ENCODE data around the gene SCNN1A. TPM values are rescaled to one million over a fixed set of nuclear protein-coding genes. Genes with fewer than 3 reads are reported as not detected.

Gene SCNN1A
- total RNA-seq, 2 donors from 2014 or later = 1.1 to 2.8 TPM

DNA sequence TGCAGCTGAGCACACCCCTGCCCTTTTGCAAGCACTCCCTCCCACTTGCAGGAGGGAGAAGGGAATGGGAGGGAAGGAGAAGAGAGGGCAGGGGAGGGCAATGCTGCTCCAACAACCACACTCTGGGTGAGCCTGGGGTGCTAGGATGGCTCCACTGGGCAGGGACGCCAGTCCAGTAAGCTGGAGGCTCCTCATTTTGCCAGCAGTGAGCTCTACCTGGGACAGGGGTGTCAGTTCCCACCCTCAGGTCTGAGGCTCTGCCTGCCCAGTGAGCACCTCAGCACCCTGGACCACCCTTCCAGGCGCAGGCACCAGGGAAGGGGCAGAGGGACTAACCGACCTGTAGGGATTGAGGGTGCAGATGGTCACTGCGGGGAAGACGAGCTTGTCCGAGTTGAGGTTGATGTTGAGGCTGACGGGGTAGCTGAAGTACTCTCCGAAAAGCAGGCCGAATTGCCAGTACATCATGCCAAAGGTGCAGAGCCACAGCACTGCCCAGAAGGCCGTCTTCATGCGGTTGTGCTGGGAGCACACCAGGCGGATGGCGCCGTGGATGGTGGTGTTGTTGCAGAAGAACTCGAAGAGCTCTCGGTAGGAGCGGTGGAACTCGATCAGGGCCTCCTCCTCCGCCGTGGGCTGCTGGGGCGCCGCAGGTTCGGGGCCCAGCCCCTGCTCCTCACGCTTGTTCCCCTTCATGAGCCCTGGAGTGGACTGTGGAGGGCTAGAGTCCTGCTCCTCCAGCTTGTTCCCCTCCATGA, 1.2 kb downstream of the SCNN1A start:
- peak overlapping the region in 1 of 2 donors; percentile 13 for H3K27ac Mint-ChIP-seq
- ATAC-seq (no peak), DNase-seq (ENCODE audit: low spot score in 2 of 2) (no peak)
- H3K9me3 Mint-ChIP-seq = no peaks in the 10 kb centered on the region
- H3K36me3 Mint-ChIP-seq = no peaks in the 10 kb centered on the region

DNA sequence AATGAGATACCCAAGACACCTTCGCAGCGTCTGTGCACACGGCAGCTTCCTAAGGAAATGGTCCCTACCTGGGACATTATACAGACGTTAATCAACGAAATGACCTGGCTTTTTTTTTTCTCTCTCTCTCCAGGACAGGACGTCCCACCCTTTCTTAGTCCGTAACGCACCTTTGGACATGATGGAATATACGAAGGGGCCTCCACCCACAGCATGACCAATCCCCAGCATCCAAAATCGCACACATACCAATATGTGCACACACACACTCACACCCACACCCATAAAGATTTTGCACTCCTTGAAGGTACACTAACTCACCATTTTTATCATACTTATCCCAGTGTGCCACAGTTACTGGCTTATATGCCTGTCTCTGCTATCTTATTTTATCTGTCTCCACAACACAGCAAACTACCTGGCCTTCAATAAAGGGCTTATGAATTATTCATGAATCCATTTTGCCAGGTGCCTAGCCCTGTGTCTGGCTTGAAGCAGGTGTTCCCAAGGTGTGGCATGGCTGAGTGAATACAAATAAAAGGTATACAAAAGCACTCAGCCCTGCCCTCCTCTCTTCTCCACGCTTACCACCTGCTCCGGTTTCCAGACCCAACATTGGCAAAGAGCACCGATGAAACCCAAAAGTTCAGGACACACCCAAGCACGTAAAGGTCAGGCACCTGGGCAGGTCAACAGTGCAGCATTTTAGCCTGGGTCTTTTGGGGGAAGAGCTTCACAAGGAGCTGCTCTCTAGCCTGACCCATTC, 2.2 kb downstream of the SCNN1A start:
- no peaks in the 10 kb centered on the region for H3K36me3 Mint-ChIP-seq
- no peaks in the 10 kb centered on the region for H3K9me3 Mint-ChIP-seq
- H3K27ac Mint-ChIP-seq = peak overlapping the region; percentile 77 to 94
- DNase-seq (ENCODE audit: low spot score in 2 of 2) (no peak), ATAC-seq (no peak)

DNA sequence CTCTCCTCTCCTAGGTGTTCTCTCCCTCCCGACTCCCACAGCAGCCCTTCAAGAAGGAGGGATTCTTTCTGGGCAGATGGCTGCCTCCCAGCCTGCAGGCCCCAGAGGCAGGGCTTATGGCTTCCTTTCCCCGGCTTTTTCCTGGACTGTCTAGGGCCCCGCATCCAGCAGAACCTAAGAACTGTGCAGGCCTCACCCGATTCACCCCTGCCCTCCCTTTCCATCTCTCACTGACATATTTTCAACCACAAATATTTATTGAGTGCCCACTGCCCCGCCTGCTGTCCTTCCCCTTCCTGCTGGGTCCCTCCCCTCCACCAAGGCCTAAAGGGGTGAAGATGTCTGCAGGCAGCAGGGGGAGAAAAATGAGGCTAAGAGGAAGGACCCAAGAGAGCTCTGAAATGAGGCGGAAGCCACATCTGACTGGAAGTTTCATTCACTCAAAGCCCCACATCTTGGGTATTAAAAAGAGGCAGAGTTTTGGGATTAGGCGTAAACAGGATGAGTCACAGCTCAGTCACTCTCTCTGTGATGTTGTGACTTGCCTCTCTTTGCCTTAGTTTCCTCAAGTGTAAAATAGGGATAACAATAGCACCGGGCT, 2.9 kb downstream of the SCNN1A start:
- DNase-seq (ENCODE audit: low spot score in 2 of 2) (peak in 1 of 2 donors; percentile 42), ATAC-seq (peak; percentile 63 to 94)
- no peaks in the 10 kb centered on the region for H3K36me3 Mint-ChIP-seq

DNA sequence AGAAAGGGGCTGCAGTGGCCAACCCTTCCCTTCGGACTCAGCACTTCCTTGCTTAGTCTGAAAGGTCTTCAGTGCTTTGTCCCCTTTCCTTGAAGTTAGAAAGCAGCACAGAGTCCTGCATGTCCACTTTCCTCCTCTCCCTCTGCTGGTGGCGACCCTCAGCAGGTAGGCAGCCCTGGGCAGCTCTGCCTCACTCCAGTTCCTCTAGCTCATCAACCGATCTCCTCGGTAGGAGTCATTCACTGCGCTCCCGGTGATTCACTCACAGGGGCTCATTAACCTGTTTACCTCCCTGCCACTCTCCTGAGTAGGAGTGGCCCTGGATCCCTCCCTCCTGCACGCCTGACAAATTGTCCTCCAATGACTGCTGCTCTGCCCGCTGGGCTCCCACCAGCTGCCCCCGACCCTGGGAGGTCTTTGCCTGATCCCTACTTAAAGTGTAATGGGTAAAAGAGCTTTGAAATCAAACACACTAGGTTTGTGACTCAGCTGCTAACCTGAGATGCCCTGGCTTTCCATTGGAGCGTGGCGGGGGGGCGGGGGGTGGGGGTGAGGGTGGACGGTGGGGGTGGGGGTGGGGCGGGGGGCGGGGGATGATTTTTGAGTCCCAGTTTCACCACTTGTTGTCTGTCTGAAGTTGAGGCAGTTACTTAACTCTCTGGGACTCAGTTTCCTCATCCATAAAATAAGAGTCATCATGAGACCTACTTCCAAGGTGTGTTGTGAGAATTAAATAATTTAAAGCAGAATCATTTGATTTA, 4.2 kb downstream of the SCNN1A start:
- DNase-seq (ENCODE audit: low spot score in 2 of 2) (no peak), ATAC-seq (peak in 1 of 2 donors; percentile 15)
- Mint-ChIP-seq H3K36me3 (no peaks in the 10 kb centered on the region), H3K9me3 (no peaks in the 10 kb centered on the region), H3K27ac (peak overlapping the region; percentile 7 to 22)

More for the DNA sequence above, 2.9 kb downstream of the SCNN1A start:
- H3K9me3 Mint-ChIP-seq = no peaks in the 10 kb centered on the region
- peak overlapping the region; percentile 77 to 94 for H3K27ac Mint-ChIP-seq

- ATAC-seq = no peak
- Mint-ChIP-seq H3K9me3 (no peaks in the 10 kb centered on the region), H3K27ac (peak overlapping the region; percentile 7 to 52), H3K36me3 (no peaks in the 10 kb centered on the region)
- no peak for DNase-seq (ENCODE audit: low spot score in 2 of 2)
These were observed 4.8 kb downstream of the SCNN1A start for GRCh38 chr12:6370576-6370935.

DNA sequence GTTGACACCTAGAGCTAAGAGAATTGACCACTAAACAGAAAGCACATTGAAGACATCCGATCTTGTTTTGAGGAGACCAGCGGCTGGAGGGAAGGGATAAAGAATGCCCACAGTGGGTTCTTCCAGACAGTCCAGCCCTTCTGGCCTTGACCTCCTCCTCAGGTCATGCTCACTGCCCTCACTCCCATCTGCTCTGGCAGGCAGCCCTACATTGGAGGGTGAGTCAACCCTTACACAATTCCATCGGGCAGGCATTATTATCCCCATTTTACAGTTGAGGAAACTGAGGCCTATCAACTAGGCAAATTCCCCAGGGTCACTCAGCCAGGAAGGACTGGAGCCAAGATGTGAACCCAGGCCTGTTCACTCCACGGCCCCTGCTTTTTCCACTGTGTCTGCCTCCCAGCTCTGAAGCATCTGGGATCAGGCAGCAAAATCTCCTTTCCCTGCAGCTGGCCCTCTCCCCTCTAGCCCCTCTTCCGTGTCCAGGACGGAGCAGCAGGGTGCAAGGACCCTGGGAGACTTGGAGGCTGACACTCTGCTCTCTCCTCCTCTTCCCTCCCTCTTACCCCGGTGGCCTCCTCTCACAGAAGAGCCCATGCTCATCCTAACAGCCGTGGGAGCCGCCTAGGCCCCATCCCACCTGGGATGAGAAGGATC, 5.3 kb downstream of the SCNN1A start:
- no peak for ATAC-seq
- Mint-ChIP-seq H3K36me3 (no peaks in the 10 kb centered on the region), H3K9me3 (no peaks in the 10 kb centered on the region), H3K27ac (peak overlapping the region; percentile 30 to 51)
- no peak for DNase-seq (ENCODE audit: low spot score in 2 of 2)

DNA sequence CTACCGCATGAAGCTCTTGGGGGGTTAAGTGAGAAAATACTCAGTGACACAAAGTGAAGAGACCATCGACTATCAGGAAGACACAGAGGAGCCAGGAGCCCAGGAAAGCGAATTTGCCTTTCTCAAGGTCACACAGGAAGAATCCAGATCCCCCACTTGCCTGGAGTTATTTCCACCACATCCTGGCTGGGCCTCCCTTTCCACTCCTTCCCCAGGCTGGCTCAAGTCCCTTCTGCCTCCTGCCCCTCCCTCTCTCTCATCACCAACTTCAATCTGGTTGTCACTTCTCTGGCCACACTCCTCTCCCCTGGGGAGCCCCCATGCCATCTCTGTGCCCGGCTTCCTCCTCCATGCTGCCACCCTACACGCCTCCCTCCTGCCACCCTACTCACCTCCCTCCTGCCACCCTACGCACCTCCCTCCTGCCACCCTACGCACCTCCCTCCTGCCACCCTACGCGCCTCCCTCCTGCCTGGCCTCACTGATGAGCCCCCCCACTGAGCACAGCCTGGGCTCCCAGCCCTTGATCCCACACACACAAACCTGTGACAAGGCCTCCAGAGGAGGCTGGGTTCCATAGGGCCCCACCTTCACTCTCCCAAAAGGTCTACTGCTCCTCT, 6.3 kb downstream of the SCNN1A start:
- ATAC-seq = no peak
- no peaks in the 10 kb centered on the region for H3K36me3 Mint-ChIP-seq
- no peaks in the 10 kb centered on the region for H3K9me3 Mint-ChIP-seq
- peak overlapping the region in 1 of 2 donors; percentile 30 for H3K27ac Mint-ChIP-seq
- no peak for DNase-seq (ENCODE audit: low spot score in 2 of 2)

DNA sequence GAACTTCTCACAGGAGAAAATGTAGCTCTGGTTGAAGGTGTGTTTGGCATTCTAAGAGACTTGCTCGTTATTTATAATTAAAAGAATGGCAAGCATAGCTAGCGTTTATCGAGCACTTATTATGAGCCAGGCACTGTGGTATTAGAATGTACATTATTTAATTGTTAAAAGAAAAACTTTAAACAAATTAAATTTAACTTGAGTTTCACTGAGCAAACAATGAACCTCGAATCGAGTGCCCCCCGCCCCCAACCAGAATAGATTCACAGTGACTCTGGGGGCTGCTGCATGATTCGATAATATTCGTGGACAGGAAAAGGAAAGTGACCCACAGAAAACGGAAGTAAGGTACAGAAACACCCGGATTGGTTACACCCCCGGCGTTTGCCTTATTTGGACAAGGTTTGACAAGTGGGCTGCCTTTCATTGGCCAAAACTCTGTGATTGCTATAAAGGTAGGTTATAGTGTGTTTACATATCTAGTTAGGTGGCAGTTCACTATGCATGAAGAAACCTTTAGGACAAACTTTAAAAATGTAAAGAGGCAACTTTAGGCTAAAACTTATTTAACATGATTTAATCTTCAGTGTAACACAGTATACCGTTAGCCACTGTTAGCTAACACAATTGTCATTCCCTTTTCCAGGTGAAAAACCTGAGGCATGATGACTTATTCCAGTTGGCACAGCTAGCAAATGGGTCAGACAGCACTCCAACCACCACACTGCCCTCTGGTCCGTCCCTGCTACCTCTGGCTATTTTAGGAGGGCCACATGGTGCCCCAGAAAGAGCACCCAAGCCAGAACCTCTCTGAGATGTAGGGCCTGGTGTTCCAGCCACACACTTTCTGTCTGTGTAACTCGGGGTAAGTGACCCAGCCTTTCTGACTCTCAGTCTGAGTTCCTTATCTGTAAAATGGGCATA, 7.1 kb downstream of the SCNN1A start:
- Mint-ChIP-seq H3K27ac (peak overlapping the region in 1 of 2 donors; percentile 30), H3K9me3 (no peaks in the 10 kb centered on the region), H3K36me3 (no peaks in the 10 kb centered on the region)
- DNase-seq (ENCODE audit: low spot score in 2 of 2) = no peak
- ATAC-seq = no peak

- ATAC-seq (no peak), DNase-seq (ENCODE audit: low spot score in 2 of 2) (no peak)
- H3K27ac Mint-ChIP-seq = no peak overlapping the region
- H3K36me3 Mint-ChIP-seq = no peaks in the 10 kb centered on the region
- H3K9me3 Mint-ChIP-seq = no peaks in the 10 kb centered on the region
These were observed 8.0 kb downstream of the SCNN1A start for GRCh38 chr12:6367065-6367968.

GRCh38 chr12:6364044-6364374, 11.4 kb downstream of the SCNN1A start:
- ATAC-seq (no peak), DNase-seq (ENCODE audit: low spot score in 2 of 2) (no peak)
- no peaks in the 10 kb centered on the region for H3K9me3 Mint-ChIP-seq
- peak overlapping the region in 1 of 2 donors; percentile 76 for H3K27ac Mint-ChIP-seq
- no peaks in the 10 kb centered on the region for H3K36me3 Mint-ChIP-seq

- Mint-ChIP-seq H3K27ac (peak overlapping the region in 1 of 2 donors; percentile 76), H3K9me3 (no peaks in the 10 kb centered on the region), H3K36me3 (no peaks in the 10 kb centered on the region)
- DNase-seq (ENCODE audit: low spot score in 2 of 2) (peak; percentile 62 to 73), ATAC-seq (peak; percentile 80)
These were observed 11.9 kb downstream of the SCNN1A start for GRCh38 chr12:6363330-6364043.

- no peak for DNase-seq (ENCODE audit: low spot score in 2 of 2)
- Mint-ChIP-seq H3K27ac (no peak overlapping the region), H3K36me3 (no peaks in the 10 kb centered on the region), H3K9me3 (no peaks in the 10 kb centered on the region)
- no peak for ATAC-seq
These were observed 12.4 kb downstream of the SCNN1A start for GRCh38 chr12:6363010-6363329.

- ATAC-seq (no peak), DNase-seq (ENCODE audit: low spot score in 2 of 2) (no peak)
- Mint-ChIP-seq H3K27ac (peak overlapping the region; percentile 27 to 48), H3K36me3 (no peaks in the 10 kb centered on the region), H3K9me3 (no peaks in the 10 kb centered on the region)
These were observed 13.0 kb downstream of the SCNN1A start for GRCh38 chr12:6362403-6362802.

- ATAC-seq = peak in 1 of 2 donors; percentile 23
- H3K36me3 Mint-ChIP-seq = no peaks in the 10 kb centered on the region
- H3K27ac Mint-ChIP-seq = peak overlapping the region; percentile 27 to 85
- H3K9me3 Mint-ChIP-seq = no peaks in the 10 kb centered on the region
- no peak for DNase-seq (ENCODE audit: low spot score in 2 of 2)
These were observed 13.5 kb downstream of the SCNN1A start for GRCh38 chr12:6361834-6362233.
